Measurements from ENCODE around the gene LRRC25.
"Not testable (repeated sequence)": the region's sequence is repeated elsewhere in the genome, so short reads cannot be mapped to it uniquely, and the experiment has no call there.

DNA sequence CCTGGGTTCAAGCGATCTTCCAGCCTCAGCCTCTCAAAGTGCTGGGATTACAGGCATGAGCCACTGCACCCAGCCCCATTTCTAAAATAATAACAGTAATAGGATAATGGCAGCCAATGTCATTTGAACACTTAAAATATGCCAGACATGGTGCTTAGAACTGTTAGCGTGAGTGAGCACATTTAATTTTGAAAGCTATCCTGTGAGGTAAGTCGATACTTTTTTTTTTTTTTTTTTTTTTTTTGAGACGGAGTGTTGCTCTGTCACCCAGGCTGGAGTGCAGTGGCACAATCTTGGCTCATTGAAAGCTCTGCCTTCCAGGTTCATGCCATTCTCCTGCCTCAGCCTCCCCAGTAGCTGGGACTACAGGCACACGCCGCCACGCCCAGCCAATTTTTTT is 42.7 kb downstream of the LRRC25 start:
- not testable (repeated sequence) for TF ChIP-seq CTCF (IDR thresholded peaks at IDR 0.05; ENCODE audit: low read depth, low read length); EZH2phosphoT487 (IDR thresholded peaks at IDR 0.05; ENCODE audit: low read depth)

Measured in OCI-LY3 (cell line).